HG02759 (cell line): ENCODE data around the gene BMP3.
A peak's percentile ranks its signal among the peaks of the same experiment; 100 is the strongest.
"Not testable (repeated sequence)": the region's sequence is repeated elsewhere in the genome, so short reads cannot be mapped to it uniquely, and the experiment has no call there.

ENCODE experiments used
- ATAC-seq: cut with Tn5 transposase; IDR thresholded peaks from one replicate; pipeline ENCODE4 v1.9.1; 2021; ENCODE audit warnings: mild to moderate bottlenecking, moderate library complexity; ENCODE audit not compliant: unreplicated experiment

Gene BMP3, protein sequence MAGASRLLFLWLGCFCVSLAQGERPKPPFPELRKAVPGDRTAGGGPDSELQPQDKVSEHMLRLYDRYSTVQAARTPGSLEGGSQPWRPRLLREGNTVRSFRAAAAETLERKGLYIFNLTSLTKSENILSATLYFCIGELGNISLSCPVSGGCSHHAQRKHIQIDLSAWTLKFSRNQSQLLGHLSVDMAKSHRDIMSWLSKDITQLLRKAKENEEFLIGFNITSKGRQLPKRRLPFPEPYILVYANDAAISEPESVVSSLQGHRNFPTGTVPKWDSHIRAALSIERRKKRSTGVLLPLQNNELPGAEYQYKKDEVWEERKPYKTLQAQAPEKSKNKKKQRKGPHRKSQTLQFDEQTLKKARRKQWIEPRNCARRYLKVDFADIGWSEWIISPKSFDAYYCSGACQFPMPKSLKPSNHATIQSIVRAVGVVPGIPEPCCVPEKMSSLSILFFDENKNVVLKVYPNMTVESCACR

DNA sequence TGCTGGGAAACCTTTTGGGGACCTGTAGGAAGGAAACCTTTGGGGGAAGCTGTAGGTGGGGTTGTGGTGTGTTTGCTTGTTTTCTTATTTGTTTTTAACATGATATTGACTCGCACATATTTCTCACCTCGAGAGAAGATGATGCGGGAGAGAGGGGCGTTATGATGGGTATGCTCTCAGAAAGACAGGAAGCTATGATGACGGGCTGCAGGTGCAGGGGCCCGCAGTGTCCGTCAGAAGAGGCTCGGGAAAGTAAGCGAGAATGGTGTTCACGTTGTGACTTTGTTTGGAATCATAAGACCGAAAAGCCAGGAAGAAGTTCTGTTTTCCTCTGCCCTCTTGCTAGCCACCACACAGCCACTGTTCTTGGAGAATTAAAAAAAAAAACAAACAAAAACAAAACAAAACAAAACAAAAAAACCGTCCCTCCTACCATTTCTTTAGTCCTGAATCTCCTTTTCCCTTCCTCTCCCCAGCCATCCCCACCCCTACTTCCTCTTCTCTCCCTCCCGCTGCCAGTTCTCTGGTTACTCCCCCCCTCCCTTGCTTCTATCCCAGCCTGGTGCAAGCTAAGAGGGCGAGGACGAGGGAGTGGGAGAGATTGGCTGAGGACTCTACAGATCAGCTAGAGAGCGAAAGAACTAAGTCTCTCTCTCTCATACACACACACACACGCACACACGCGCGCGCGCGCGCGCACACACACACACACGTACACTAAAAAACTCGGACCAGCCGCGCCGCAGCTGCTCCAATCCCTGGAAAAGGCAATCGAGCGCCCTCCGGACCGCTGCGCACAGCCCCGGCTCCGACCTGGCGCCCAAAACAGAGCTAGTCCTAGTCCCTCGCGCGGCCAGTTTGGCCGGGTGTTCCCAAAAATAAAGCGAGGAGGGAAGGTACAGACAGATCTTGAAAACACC is at the start of gene BMP3:
TSS of gene BMP3 (plus strand) at position 648 of the 920 bp plus-strand sequence. CDS start 577 bp downstream, outside the sequence.
- ATAC-seq: peak; percentile 38

DNA sequence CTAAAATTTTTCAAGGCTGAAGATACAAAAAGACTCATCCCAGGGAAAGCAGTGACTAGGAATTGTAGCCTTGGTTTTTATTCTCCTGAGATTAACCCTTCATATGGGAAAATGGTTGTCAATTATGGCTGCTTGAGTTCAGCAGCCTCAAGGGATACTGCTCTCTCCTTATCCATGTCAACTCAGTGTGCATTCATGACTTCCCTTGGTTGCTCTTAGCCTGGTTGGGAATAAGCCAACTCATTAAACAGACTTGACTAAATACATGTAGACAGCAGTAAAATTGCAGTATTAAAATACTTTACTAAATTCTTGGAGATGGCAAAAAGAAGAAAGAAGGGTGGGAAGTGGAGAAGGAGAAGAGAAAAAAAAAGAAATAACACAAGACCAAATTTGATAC is 44.5 kb upstream of the BMP3 start:
- ATAC-seq: no peak

DNA sequence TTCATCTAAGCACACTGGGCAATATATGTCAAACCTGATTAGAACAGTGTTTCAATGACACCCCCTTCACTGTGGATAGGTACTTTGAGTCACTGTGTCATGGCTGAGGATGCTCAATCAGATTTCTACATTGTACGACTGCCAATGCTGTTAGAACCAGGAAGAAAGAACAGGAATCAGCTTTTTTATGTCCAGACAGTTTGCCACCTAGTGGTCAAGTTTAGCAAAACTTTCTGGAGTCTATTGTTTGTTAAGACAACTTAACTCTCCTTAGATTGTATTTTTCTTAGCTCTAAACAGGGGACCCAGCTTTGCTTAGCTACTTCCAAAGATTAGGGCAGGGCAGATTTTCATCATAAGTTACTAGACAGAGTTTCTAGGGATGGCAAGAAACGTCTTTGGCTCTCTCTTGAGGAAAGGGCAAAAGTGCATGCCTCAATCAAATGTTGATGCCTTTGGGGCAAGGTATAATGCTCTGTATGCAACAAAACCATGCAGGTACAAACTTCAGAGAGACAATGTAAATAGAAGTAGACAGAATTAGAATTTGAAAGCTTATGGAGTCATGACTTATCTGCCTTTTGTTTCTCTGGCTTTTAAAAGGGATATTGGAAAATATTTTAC is 40.5 kb upstream of the BMP3 start:
- peak; percentile 80 for ATAC-seq

DNA sequence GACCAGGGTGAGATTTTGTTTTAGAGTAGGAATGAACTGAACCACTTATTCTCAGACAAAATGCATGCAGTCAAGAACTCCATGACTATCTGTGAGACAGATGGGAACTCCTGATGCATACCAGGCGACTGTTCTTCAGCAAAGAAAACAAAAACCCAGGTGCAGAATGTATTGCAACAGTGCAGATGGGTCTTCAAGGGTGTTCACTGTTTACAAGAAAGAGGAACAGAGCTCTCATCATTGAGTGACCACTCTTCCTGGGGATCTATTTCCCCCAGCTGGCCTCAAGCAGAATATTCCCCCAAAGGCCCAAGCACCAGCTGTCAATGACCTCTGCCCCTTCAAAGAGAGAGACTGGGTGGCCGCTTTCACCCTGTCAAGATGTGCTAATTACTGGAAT is 39.7 kb upstream of the BMP3 start:
- ATAC-seq: no peak

DNA sequence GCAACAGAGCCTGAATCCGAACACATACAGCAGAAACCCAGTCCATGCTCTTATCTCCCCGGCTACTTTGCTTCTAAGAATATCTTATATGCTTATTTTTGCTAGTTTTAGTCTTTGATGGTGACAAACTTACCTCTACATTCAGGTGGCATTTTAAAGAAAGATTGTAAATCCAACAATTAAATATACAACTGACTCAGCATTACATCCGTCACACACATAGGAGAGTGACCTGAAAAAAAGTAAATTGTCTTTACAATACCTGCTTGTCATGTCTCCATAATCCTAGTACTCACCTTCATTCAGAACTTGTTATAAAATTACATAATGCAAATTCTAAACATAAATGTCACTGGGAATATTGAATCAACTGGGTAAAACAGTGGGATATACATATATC is 30.6 kb upstream of the BMP3 start:
- ATAC-seq: no peak

DNA sequence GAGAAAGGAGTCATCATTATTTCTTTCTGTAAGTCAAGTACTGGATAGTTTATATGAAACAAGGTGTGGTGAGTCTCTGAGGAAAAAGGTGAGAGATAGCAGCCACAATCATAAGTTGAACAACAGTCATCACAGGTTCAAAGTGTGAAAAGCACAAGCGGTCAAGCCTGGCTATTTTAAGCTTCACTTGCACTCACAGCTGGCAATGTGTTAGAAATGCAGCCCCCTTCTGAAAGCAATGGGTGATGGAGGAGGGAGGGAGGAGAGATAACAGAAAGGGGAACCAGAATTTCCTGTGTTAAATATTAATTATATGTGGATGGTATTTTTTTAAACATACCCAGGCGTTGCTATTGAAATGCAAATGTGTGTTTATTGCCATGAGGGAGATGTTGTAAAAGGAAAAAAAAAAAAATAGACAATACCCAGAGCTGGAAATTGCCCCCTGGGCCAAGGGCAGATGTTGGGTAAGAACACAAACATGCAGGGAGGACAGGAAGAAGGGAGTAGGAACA is 26.9 kb upstream of the BMP3 start:
- ATAC-seq: peak; percentile 100

DNA sequence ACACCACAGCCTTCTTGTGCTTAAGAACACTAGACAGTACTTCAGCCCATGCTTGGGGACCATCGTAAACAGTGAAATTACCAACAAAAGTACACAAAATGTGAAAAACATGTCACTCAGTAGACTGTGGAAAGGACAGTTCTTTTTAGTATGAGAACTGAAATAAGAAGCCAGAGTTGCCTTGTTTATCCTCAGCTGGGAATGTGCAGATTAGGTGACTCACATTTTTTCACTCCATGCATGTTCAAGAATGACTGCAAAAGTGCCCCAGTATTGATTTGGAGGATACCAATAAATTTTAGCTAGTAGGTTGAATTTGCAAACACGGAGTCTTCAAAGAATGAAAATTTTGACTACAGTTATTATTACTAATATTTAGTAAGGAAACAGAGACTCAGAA is 23.1 kb upstream of the BMP3 start:
- ATAC-seq: no peak

DNA sequence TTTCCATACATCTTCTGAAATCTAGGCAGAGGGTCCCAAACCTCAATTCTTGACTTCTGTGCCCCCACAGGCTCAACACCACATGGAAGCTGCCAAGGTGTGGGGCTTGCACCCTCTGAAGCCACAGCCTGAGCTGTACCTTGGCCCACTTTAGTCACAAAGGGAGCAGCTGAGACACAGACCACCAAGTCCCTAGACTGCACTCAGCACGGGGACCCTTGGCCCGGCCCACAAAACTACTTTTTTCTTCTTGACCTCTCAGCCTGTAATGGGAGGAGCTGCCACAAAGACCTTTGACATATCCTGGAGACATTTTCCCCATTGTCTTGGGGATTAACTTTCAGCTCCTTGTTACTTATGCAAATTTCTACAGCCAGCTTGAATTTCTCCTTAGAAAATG is 13.9 kb upstream of the BMP3 start:
- not testable (repeated sequence) for ATAC-seq

DNA sequence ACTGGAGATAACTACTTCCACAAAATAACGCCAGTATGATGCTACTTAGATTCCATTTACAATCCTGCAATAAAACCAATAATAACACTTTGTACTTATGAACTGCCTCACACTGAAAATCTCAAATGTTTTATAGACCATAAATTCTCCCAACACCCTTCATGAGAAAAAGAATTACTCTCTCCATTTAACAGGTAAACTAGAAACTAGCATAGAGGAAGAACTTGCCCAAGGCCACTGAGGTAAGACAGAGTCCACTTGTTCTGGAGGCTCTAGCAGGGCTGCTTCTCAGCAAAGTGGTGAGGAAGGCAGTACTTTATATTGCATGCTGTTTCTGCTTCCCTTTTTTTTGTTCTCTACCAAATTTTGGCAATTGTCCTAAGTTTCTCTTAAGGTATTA is 11.5 kb upstream of the BMP3 start:
- no peak for ATAC-seq

DNA sequence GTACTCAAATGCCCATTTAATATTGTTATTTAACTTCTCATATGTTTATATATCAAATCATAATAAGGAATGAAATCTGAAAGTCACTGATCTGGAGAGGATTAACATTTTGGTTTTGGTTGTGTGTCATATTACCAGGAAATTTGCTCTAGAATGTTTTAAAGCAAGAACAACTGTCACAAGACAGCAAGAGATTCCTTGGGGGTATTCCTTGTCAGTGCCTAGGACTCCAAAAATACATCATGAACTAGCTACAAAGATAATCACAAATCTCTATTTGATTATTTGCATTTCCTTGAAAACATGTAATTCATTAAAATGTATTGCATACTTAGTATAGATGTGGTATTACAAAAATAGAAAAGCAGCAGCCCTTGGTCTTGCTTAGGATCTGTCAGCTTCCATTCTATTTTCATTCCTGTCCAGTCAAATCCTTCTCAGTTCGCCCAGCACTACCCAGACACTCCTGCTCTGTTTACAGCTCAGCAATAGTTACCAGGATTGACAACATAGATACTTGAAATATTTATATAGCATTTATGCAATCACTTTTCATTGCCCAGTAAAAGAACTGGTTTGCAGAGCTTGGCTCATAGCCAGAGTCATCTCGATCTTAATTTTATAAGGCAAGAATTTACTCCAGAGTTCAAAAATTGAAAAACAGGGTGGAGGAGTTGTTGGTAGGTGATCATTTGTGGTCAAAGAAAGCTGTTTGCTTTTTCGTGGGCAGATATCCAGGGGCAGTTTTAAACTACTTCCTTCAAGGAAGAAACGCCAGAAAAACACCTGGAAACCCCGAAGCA is 9.2 kb upstream of the BMP3 start:
- no peak for ATAC-seq

DNA sequence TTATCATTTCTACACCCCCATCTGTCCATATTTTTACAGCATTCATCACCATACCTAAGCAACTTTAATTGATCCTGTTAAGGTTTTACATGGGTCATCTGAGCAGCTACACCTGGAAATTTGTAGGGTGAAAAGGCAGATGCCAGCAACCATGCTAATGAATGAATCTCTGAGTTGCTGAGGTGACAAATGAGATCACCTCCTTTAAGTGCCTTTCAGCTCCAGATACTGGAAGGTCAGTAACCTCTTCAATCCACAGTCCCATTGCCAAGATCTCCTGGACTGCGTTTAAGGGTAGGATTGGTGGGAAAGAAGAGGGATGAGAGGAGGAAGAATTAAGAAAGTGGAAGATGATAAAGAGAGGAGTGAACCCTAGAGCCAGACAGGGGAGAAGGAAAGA is 8.5 kb upstream of the BMP3 start:
- no peak for ATAC-seq

DNA sequence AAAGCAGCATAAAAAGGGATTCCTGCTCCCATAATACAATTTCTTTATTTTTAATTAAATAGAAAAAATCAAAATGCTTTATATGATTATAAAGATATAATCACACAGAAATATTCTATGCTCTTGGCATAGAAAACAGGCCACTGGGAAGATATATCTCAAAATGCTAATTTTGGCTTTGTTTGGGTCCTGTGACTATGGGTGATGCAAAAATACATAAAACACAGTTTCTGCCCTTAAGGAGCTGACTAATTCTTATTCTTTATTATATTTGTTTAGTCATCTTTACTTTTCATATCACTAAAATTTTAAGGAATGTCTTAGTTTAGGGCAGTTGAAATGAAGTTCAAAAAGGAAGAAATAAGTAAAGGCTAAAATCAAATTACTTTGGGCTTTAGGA is 7.0 kb upstream of the BMP3 start:
- ATAC-seq: no peak

DNA sequence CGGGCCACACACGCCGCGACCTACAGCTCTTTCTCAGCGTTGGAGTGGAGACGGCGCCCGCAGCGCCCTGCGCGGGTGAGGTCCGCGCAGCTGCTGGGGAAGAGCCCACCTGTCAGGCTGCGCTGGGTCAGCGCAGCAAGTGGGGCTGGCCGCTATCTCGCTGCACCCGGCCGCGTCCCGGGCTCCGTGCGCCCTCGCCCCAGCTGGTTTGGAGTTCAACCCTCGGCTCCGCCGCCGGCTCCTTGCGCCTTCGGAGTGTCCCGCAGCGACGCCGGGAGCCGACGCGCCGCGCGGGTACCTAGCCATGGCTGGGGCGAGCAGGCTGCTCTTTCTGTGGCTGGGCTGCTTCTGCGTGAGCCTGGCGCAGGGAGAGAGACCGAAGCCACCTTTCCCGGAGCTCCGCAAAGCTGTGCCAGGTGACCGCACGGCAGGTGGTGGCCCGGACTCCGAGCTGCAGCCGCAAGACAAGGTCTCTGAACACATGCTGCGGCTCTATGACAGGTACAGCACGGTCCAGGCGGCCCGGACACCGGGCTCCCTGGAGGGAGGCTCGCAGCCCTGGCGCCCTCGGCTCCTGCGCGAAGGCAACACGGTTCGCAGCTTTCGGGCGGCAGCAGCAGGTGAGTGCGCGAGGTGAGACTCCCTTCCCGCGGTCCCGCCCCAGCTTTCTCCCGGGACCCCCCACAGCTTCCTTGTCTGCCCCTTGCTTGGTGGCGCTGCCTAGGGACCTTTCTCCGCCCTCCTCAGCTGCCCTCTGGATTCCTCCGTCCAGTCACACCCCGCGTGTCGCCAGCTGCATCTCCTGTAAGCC is 678 bp downstream of the BMP3 start:
- ATAC-seq: peak; percentile 50

DNA sequence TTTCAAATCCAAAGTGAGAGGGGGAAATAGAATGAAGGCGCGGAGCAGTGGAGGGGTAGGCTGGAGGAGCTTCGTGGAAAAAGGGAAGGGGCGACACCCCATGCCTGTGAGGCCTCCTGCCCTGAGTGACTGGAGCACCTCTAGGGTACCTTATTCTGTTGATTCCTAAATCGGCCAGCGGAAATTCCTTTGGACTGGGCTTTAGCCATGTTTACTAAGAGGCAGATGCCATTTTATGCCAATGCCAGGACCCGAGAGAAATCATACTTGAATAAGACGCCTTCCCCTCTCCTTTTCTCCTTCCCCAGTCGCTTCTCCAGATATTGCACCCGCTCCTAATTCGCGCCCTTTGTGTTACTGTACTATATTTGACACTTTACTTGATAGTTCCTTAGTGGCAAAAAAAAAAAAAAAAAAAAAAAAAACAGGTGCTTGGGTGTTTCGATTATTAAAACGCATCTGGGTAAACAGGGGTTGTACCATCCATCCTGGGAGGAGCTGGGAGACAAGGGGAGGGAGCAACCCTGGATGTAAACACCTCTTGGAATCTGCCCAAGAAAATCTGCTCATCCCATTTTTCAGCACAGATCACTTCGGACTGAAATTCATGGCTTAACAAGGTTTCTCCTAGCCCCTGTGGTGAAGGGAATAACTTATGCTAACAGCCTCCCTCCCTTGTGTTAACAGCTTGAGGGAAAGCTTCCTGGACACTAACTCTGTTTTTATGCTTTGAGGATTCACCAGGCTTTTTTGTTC is 1.5 kb downstream of the BMP3 start:
- peak; percentile 5 for ATAC-seq

DNA sequence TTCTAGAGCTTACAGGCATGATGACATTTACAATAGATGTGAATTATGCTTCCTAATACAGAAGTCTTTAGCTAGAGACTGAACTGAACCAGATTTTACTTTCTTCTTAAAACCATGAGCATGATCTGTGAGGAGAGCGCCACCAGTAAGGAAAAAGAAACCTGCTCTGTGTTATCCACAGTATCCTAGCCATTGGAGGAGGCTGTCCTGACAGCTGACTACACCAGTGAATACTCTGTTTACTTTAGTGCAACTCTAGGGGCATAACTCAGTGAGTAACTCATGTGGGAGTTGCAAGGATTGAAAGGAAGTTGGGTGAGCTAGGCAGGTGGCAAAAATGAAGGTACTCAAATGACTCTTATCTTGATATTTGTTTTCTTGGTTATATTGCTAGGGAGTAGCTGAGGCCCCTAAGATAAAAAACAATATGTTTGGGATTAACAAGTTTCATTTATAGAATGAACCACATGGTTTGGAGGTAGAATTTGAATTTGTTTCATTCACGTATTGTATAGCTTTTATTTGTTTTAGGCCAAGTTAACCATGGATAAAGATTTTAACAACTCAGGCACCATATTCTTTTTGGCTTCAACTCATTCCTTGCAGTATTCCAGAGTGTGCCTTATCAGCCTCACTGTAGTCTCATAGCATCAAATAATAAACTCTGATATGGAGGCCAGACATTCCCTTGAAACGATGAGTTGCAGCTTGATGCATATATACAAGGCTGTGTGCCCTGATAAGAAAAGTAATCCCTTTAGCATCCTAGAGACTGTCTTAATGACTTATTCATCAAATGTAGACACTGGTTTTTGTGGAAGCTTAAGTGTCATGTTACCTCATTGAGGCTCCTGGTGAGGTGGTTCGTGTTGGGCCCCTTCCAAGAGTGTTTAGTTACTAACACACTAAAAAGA is 2.5 kb downstream of the BMP3 start:
- no peak for ATAC-seq

DNA sequence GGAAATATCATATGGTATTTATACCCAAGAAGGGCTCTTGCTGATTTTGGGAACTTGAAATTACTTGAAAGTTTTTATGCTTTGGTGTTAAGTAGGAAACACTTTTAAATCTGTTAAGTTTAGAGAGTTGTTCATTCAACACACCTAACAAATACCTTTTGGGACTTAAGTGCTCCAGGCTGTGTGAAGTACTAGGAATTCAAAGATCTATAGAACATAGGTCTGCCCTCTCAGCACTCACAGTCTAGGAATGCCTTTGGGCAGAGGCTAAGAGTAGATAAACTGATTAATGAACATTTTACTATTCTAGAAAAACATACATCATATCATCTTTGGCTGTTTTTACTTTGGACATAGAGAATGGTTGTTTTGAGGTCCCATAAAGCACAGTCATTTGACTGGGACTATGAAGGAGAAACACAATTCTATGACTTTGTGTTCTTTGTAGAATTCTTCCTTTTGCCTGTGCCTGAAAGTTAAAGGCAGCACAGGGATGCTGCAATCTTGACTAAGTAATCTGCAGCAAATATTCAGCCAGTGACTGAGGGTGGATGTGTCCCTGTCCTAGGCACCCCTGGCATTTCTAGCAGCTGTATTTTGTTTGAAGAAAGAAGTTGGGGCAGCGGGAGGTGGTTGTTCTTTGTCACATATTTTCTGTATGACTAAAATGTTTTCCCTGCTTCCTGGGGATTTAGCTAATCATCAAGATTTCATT is 8.3 kb downstream of the BMP3 start:
- ATAC-seq: no peak

DNA sequence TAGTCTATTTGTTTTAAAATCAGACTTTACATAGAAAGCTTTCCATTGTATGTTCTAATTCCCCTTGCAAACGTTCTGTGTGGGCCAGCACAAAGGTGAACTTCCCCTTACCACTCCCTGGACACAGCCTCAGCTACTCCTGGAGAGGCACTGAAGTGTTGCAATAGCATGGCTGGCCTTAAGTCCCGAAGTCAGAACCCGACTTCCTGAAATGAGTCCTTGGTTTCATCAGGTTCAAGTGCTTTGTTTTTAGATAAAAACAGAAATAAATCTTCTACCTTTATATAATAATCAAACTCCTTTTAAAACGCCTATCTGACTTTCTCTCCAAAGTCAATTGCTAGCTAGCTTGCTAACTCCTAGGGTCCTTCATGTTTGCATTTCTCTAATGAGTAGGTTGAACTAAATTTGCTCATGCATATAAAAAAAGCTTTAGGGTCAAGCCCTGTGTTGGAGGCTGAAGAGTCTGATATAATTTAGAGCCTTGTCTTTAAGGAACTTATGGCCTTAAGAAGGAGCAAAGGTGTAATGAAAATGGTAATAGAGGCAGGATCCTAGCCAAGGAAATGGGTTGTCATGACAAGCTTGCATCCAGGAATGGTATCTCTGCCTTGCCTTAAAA is 9.0 kb downstream of the BMP3 start:
- no peak for ATAC-seq
